Astrocyte (in vitro differentiated cells and primary cell): ENCODE results near the gene DHRS7B. TPM values are rescaled to one million over a fixed set of nuclear protein-coding genes. Genes with fewer than 3 reads are reported as not detected.

Experiments
- DNase-seq: peaks from one replicate; pipeline ENCODE4 v3.0.0-alpha.2; 2010; ENCODE audit warnings: low read depth
- FAIRE-seq: peaks from 2 replicates; lab custom pipeline; 2011; peaks lifted over from hg19 to GRCh38; lab: Jason Lieb, UNC
- H2AFZ ChIP-seq: 2 replicates; pipeline ENCODE4 v1.6.0; 2012; ENCODE audit warnings: low read depth, low read length, inconsistent platforms
- H3K27ac ChIP-seq: 2 replicates; pipeline ENCODE4 v1.5.1; 2011; ENCODE audit warnings: low read depth, low read length, inconsistent platforms
- H3K27me3 ChIP-seq: 2 replicates; pipeline ENCODE4 v1.6.0; 2011; ENCODE audit warnings: low read length, inconsistent platforms; ENCODE audit not compliant: insufficient read depth
- H3K36me3 ChIP-seq: 2 replicates; pipeline ENCODE4 v1.5.1; 2011; ENCODE audit warnings: low read length, inconsistent platforms; ENCODE audit not compliant: insufficient read depth
- H3K4me1 ChIP-seq: 2 replicates; pipeline ENCODE4 v1.5.1; 2011; ENCODE audit warnings: low read length, inconsistent platforms; ENCODE audit not compliant: insufficient read depth
- H3K4me2 ChIP-seq: 2 replicates; pipeline ENCODE4 v1.6.0; 2012; ENCODE audit warnings: low read length, inconsistent platforms
- H3K4me3 ChIP-seq: 2 replicates; pipeline ENCODE4 v1.5.1; 2011; ENCODE audit warnings: low read depth, mild to moderate bottlenecking, low read length, inconsistent platforms; ENCODE audit not compliant: insufficient read depth
- H3K79me2 ChIP-seq: 2 replicates; pipeline ENCODE4 v1.6.0; 2012; ENCODE audit warnings: mild to moderate bottlenecking, low read length, inconsistent platforms; ENCODE audit not compliant: insufficient read depth
- H3K9ac ChIP-seq: 2 replicates; pipeline ENCODE4 v1.6.0; 2012; ENCODE audit warnings: mild to moderate bottlenecking, low read length, inconsistent platforms
- H3K9me3 ChIP-seq: 2 replicates; pipeline ENCODE4 v1.5.1; 2012; ENCODE audit warnings: low read depth, mild to moderate bottlenecking, low read length, inconsistent platforms; ENCODE audit not compliant: insufficient read depth
- H4K20me1 ChIP-seq: 2 replicates; pipeline ENCODE4 v1.6.0; 2012; ENCODE audit warnings: low read length, inconsistent platforms; ENCODE audit not compliant: insufficient read depth
- H3K27ac Mint-ChIP-seq: one replicate; pipeline ENCODE4 v1.8.0; 2021; ENCODE audit warnings: mild to moderate bottlenecking, mixed read lengths; ENCODE audit not compliant: unreplicated experiment
- H3K27me3 Mint-ChIP-seq: one replicate; pipeline ENCODE4 v1.8.0; 2021; ENCODE audit warnings: low read depth, mixed read lengths; ENCODE audit not compliant: unreplicated experiment
- H3K36me3 Mint-ChIP-seq: one replicate; pipeline ENCODE4 v1.8.0; 2021; ENCODE audit warnings: low read depth, mixed read lengths; ENCODE audit not compliant: unreplicated experiment
- H3K4me1 Mint-ChIP-seq: one replicate; pipeline ENCODE4 v1.8.0; 2021; ENCODE audit warnings: low read depth, mixed read lengths; ENCODE audit not compliant: unreplicated experiment
- H3K4me3 Mint-ChIP-seq: one replicate; pipeline ENCODE4 v1.8.0; 2021; ENCODE audit warnings: mild to moderate bottlenecking, moderate library complexity, mixed read lengths; ENCODE audit not compliant: unreplicated experiment
- H3K9me3 Mint-ChIP-seq: one replicate; pipeline ENCODE4 v1.8.0; 2021; ENCODE audit warnings: mild to moderate bottlenecking, mixed read lengths; ENCODE audit not compliant: unreplicated experiment
- EZH2 ChIP-seq: IDR thresholded peaks from 2 replicates; pipeline ENCODE4 v1.6.1; 2012; ENCODE audit warnings: mild to moderate bottlenecking, low read length, inconsistent platforms; ENCODE audit not compliant: insufficient read depth
- total RNA-seq: library from RNA; stranded (reverse); gene quantifications from 2 replicates; pipeline ENCODE4 v1.2.1, GENCODE V29; 2021
- TF ChIP-seq, protein P1 (sequence below): IDR thresholded peaks from 2 replicates; pipeline ENCODE4 v1.5.1; 2011; ENCODE audit warnings: low read depth, mild to moderate bottlenecking, inconsistent platforms, low read length, moderate library complexity; ENCODE audit not compliant: insufficient read depth

The DHRS7B gene
- total RNA-seq, 1 donor from 2014 or later = 15.5 TPM

DNA sequence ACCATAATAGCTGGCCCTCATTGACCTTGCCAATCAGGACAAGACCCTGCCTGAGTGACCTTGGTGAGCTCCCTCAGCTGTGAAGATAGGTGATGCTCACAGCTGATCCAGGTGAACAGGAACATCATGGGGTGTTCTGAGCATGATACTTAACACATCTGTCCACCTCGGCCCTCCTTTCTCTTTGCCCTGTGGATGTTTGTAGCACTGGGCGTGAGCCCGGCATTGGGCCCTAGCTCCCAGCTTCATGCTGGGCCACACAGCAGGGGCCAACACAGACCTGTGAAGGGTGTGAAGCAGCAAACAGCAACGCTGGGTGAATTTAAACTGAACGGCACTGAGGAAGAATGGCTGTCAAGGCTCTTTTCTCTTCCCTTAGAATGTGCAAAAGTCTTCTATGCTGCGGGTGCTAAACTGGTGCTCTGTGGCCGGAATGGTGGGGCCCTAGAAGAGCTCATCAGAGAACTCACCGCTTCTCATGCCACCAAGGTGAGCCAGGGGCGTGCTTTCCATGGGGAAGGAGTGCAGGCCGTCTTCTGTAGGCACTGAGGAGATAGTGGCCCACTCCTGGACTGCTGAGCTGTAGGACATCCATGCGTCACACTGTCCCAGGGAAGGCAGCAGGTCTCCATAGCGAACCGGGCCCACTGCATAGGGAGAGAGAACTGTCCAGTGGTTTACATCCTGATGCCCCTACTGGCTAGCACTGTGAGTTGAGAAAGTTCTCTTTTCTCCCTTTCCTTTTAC is 51.3 kb downstream of the DHRS7B start:
- FAIRE-seq = no peak

DNA sequence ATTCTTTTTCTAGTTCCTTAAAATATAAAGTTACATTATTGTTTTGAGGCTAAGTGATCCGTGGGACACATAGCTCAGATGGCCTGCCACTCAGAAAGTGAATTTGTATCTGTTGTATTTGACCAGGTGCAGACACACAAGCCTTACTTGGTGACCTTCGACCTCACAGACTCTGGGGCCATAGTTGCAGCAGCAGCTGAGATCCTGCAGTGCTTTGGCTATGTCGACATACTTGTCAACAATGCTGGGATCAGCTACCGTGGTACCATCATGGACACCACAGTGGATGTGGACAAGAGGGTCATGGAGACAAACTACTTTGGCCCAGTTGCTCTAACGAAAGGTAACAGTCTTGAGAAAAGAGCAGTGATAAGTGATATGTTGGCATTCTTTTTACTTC is 56.7 kb downstream of the DHRS7B start:
- no peak overlapping the region for H3K27ac Mint-ChIP-seq
- Histone ChIP-seq H3K79me2 (no peaks in the 10 kb centered on the region), H3K27me3 (no peaks in the 10 kb centered on the region), H2AFZ (no peak overlapping the region), H3K27ac (no peak overlapping the region), H3K9ac (no peak overlapping the region), H3K36me3 (peaks cover 3% of the 10 kb centered on the region), H3K4me1 (no peaks in the 10 kb centered on the region), H3K9me3 (no peaks in the 10 kb centered on the region), H3K4me2 (no peak overlapping the region), H3K4me3 (no peak overlapping the region), H4K20me1 (no peaks in the 10 kb centered on the region)
- DNase-seq (no peak), FAIRE-seq (no peak)
- no peak for TF ChIP-seq EZH2
- no peak overlapping the region for H3K4me3 Mint-ChIP-seq
- no peaks in the 10 kb centered on the region for H3K9me3 Mint-ChIP-seq
- no peaks in the 10 kb centered on the region for H3K27me3 Mint-ChIP-seq
- H3K4me1 Mint-ChIP-seq = no peaks in the 10 kb centered on the region
- H3K36me3 Mint-ChIP-seq = peaks cover 12% of the 10 kb centered on the region

More for the DNA sequence above, 51.3 kb downstream of the DHRS7B start:
- Mint-ChIP-seq H3K27ac (no peak overlapping the region), H3K36me3 (peaks cover 27% of the 10 kb centered on the region), H3K4me1 (no peaks in the 10 kb centered on the region), H3K9me3 (no peaks in the 10 kb centered on the region), H3K4me3 (no peak overlapping the region), H3K27me3 (no peaks in the 10 kb centered on the region)
- H3K4me1 ChIP-seq = no peaks in the 10 kb centered on the region
- no peaks in the 10 kb centered on the region for H4K20me1 ChIP-seq
- no peak overlapping the region for H2AFZ ChIP-seq
- no peak overlapping the region for H3K4me3 ChIP-seq
- no peaks in the 10 kb centered on the region for H3K79me2 ChIP-seq
- H3K9ac ChIP-seq = no peak overlapping the region
- H3K9me3 ChIP-seq = no peaks in the 10 kb centered on the region
- peaks cover 3% of the 10 kb centered on the region for H3K36me3 ChIP-seq
- TF ChIP-seq EZH2 = no peak
- TF ChIP-seq, protein P1, sequence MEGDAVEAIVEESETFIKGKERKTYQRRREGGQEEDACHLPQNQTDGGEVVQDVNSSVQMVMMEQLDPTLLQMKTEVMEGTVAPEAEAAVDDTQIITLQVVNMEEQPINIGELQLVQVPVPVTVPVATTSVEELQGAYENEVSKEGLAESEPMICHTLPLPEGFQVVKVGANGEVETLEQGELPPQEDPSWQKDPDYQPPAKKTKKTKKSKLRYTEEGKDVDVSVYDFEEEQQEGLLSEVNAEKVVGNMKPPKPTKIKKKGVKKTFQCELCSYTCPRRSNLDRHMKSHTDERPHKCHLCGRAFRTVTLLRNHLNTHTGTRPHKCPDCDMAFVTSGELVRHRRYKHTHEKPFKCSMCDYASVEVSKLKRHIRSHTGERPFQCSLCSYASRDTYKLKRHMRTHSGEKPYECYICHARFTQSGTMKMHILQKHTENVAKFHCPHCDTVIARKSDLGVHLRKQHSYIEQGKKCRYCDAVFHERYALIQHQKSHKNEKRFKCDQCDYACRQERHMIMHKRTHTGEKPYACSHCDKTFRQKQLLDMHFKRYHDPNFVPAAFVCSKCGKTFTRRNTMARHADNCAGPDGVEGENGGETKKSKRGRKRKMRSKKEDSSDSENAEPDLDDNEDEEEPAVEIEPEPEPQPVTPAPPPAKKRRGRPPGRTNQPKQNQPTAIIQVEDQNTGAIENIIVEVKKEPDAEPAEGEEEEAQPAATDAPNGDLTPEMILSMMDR = no peak
- H3K27me3 ChIP-seq = no peaks in the 10 kb centered on the region
- DNase-seq = no peak
- H3K27ac ChIP-seq = no peak overlapping the region
- no peak overlapping the region for H3K4me2 ChIP-seq

DNA sequence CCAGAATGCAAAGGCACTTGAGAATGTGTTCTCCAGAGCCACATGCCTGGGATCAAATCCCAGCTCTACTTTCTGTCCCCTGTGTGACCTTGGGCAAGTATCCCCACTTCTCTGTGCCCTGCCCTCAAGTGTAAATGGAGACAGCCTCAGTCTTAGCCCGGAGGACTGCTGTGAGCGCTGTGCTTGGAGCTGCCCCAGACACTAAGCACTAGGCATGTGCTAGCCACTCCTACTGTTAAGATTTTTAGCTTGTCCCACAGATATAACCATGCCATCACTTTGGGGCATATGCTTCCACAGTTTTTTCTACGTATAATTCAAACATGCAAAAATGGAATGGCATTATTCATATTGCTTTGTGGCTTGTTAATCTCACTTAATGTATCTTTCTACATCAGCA is 57.8 kb downstream of the DHRS7B start:
- no peak for FAIRE-seq
- peaks cover 3% of the 10 kb centered on the region for H3K36me3 ChIP-seq
- H3K4me2 ChIP-seq = no peak overlapping the region
- no peak for DNase-seq
- TF ChIP-seq EZH2 = no peak
- TF ChIP-seq, protein P1 = no peak
- H3K9me3 Mint-ChIP-seq = no peaks in the 10 kb centered on the region
- no peak overlapping the region for H3K27ac Mint-ChIP-seq
- H3K9ac ChIP-seq = no peak overlapping the region
- no peak overlapping the region for H3K4me3 Mint-ChIP-seq
- H4K20me1 ChIP-seq = no peaks in the 10 kb centered on the region
- no peaks in the 10 kb centered on the region for H3K4me1 Mint-ChIP-seq
- H3K79me2 ChIP-seq = no peaks in the 10 kb centered on the region
- no peaks in the 10 kb centered on the region for H3K4me1 ChIP-seq
- no peak overlapping the region for H3K4me3 ChIP-seq
- no peaks in the 10 kb centered on the region for H3K27me3 ChIP-seq
- H3K27me3 Mint-ChIP-seq = no peaks in the 10 kb centered on the region
- H3K27ac ChIP-seq = no peak overlapping the region
- peaks cover 7% of the 10 kb centered on the region for H3K36me3 Mint-ChIP-seq
- H3K9me3 ChIP-seq = no peaks in the 10 kb centered on the region
- H2AFZ ChIP-seq = no peak overlapping the region
